WTC11 (cell line): ENCODE data around the gene GRAMD2B.

Source experiments
- ATF6 ChIP-seq: sonication (generic); formaldehyde crosslinking; IDR thresholded peaks from 2 replicates; pipeline ENCODE4 v1.8.1; 2023; ENCODE audit warnings: mild to moderate bottlenecking, missing genetic modification reagents
- CTCF ChIP-seq: fragments of 200-600 bp; IDR thresholded peaks from 2 replicates; pipeline ENCODE4 v1.8.0; 2022; ENCODE audit warnings: antibody characterized with exemption
- HMGXB4 ChIP-seq: sonication (generic); formaldehyde crosslinking; IDR thresholded peaks from 2 replicates; pipeline ENCODE4 v1.8.1; 2023; ENCODE audit warnings: mild to moderate bottlenecking, moderate library complexity, missing genetic modification reagents
- IRF2 ChIP-seq: sonication (generic); formaldehyde crosslinking; IDR thresholded peaks from 2 replicates; pipeline ENCODE4 v1.8.0; 2022; ENCODE audit warnings: low read depth, missing genetic modification reagents, borderline replicate concordance
- JUN ChIP-seq: sonication (generic); formaldehyde crosslinking; IDR thresholded peaks from 2 replicates; pipeline ENCODE4 v1.8.0; 2023; ENCODE audit warnings: mild to moderate bottlenecking, missing genetic modification reagents
- NFYB ChIP-seq: sonication (generic); formaldehyde crosslinking; conservative IDR thresholded peaks from 2 replicates; pipeline ENCODE4 v1.8.0; 2022; ENCODE audit warnings: low read depth, missing genetic modification reagents
- NR1H2 ChIP-seq: sonication (generic); formaldehyde crosslinking; IDR thresholded peaks from 2 replicates; pipeline ENCODE4 v1.9.0; 2021; ENCODE audit warnings: mild to moderate bottlenecking, moderate library complexity, missing genetic modification reagents
- TCF7 ChIP-seq: sonication (generic); formaldehyde crosslinking; IDR thresholded peaks from 2 replicates; pipeline ENCODE4 v1.8.0; 2022; ENCODE audit warnings: mild to moderate bottlenecking, low read depth, missing genetic modification reagents, moderate library complexity
- TP53 ChIP-seq: sonication (generic); formaldehyde crosslinking; IDR thresholded peaks from 2 replicates; pipeline ENCODE4 v1.8.1; 2023; ENCODE audit warnings: mild to moderate bottlenecking, missing genetic modification reagents

- TF ChIP-seq HMGXB4 (CRISPR knock-in tag) (no peak), CTCF (no peak), NFYB (no peak), IRF2 (no peak), NR1H2 (CRISPR knock-in tag) (no peak), ATF6 (no peak), JUN (CRISPR knock-in tag) (no peak), TCF7 (CRISPR knock-in tag) (no peak), TP53 (CRISPR knock-in tag) (no peak)
Observed at GRCh38 chr5:126531543-126532120, 108.4 kb downstream of the GRAMD2B start.
